Gastrocnemius medialis (tissue), 4 donors: ENCODE results near the gene SLC17A7. TPM values are rescaled to one million over a fixed set of nuclear protein-coding genes. Genes with fewer than 3 reads are reported as not detected.

Source experiments
- ATAC-seq, 2 donors: fragments of 150-250 bp; one replicate each; pipeline ENCODE4 v1.9.1; 2016
- DNase-seq, 2 donors: peaks; one replicate each; pipeline ENCODE4 v3.0.0-alpha.2; 2019
- H3K27ac ChIP-seq, 4 donors: fragments of 200-600 bp; sonication (generic); 1 replicate in 1 of 4; 2 replicates in 3 of 4; pipeline ENCODE4 v1.5.1; 2016 to 2018; ENCODE audit warnings: mild to moderate bottlenecking in 2 of 4, moderate library complexity in 1 of 4
- H3K27me3 ChIP-seq, 3 donors: fragments of 200-600 bp; sonication (generic) in 2 of 3; 1 replicate in 1 of 3; 2 replicates in 2 of 3; pipeline versions ENCODE4 v1.5.1 to v1.6.0; 2016 to 2019; ENCODE audit warnings: mild to moderate bottlenecking in 1 of 3, moderate library complexity in 1 of 3
- H3K36me3 ChIP-seq, 2 donors: fragments of 200-600 bp; sonication (generic) in 1 of 2; one replicate each; pipeline ENCODE4 v1.5.1; 2017 to 2018
- H3K4me1 ChIP-seq, 2 donors: fragments of 200-600 bp; sonication (generic) in 1 of 2; one replicate each; pipeline ENCODE4 v1.5.1; 2016 to 2017; ENCODE audit warnings: mild to moderate bottlenecking in 2 of 2
- H3K4me3 ChIP-seq, 4 donors: fragments of 200-600 bp; sonication (generic) in 3 of 4; 1 replicate in 1 of 4; 2 replicates in 3 of 4; pipeline ENCODE4 v1.5.1; 2016 to 2019; ENCODE audit warnings: mild to moderate bottlenecking in 2 of 4
- H3K9me3 ChIP-seq, 3 donors: fragments of 200-600 bp; sonication (generic) in 2 of 3; 1 replicate in 1 of 3; 2 replicates in 2 of 3; pipeline ENCODE4 v1.5.1; 2016 to 2019
- CTCF ChIP-seq, 5 experiments: fragments of 450-650 bp in 3 of 5; fragments of 200-600 bp in 2 of 5; sonication (generic) in 2 of 5; IDR thresholded peaks in 4 of 5; conservative IDR thresholded peaks in 1 of 5; 1 replicate in 4 of 5; 2 replicates in 1 of 5; pipeline ENCODE4 v1.5.1; 2016 to 2019; ENCODE audit warnings: antibody characterized with exemption in 5 of 5, mild to moderate bottlenecking in 3 of 5, moderate library complexity in 3 of 5
- POLR2A ChIP-seq, 2 donors: fragments of 450-650 bp; IDR thresholded peaks; one replicate each; pipeline ENCODE4 v1.6.1; 2017; ENCODE audit warnings: antibody characterized with exemption in 2 of 2, mild to moderate bottlenecking in 2 of 2, moderate library complexity in 2 of 2
- in situ Hi-C, 4 donors: fragments of 200-750 bp; cut with MboI; loops; one replicate each; pipeline versions ENCODE4 v1.15.0 to v1.8.0; 2017; ENCODE audit warnings: low sequenced_read_pairs in 4 of 4
- intact Hi-C: fragments of 100-400 bp; cut with DNase I; formaldehyde crosslinking; loops from one replicate; pipeline ENCODE4 v1.15.1; 2023; ENCODE audit warnings: low total_unique reads
- total RNA-seq, 4 donors: library from RNA; depleted of rRNA; stranded (reverse); fragments of >200 nt; gene quantifications; one replicate each; pipeline versions ENCODE4 v1.1.0 to v1.2.3, GENCODE V29; 2016

SLC17A7 gene
- 1 to 10 TPM in 1 of 4 donors, under 1 TPM in 3; 0.24 to 1.6 (median 0.33) TPM for total RNA-seq

DNA sequence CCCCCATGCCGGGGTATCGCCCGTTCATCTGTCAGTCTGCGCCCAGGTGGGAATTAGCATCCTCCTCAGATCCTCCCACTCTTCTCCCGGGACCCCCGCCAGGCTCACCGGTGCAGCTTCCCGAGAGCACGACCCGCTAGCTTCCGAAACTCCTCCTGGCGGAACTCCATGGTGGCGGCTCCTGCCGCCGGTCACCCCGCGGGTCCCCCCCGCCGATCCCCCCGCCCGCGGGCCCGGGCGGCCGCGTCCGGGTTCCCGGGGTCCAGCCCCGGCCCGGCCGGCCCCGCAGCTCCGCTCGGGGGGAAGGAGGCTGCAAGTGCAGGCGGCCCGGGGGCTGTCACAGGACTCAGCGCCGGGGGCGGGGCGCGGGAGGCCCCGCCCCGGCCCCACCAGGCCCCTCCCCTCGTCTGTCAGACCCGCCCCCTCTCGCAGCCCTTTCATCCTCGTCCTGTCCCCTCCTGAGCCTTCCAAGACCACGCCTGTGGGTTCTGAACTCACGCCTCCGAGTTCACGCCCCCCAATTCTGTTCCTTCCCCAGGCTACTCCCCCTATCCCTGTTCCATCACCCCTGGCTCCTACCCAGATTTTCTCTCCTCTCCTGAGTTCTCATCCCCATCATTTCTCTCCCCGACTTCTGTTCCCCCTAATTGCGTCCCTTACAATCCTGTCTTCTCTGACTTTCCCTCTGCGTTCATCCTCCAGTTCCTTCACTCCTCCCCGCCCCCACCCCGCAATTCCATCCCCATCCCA lies at the start of gene SLC17A7:
SLC17A7 (minus strand) TSS at position 318 of the 750 bp plus-strand sequence; CDS start at position 170, 148 bp downstream.
- Histone ChIP-seq H3K4me3 (peak within 1 kb of the TSS; percentile 61 to 99 (median 80)), H3K4me1 (no peaks in the 10 kb centered on the region), H3K9me3 (no peaks in the 10 kb centered on the region), H3K27me3 (peaks cover 47 to 57% (median 57%) of the 10 kb centered on the region in 3 donors), H3K27ac (peak within 1 kb of the TSS; percentile 65 to 85 (median 82)), H3K36me3 (peaks cover 0 to 4% of the 10 kb centered on the region in 2 donors)
- peak; percentile 48 to 72 for DNase-seq
- ATAC-seq: peak in 1 of 2 donors; percentile 5
- intact Hi-C loops (no loop called here), in situ Hi-C loops (loop anchor here (5.0 to 10.0 kb wide), 4 partner anchors 47 to 217 kb away; partner anchors contain the start of gene KASH5 (in 1 of the 4))
- TF ChIP-seq CTCF (IDR thresholded peaks at IDR 0.05 in 4 of 5, conservative IDR thresholded peaks at IDR 0.05 in 1 of 5): no peak
- TF ChIP-seq POLR2A (IDR thresholded peaks at IDR 0.05): peak in 1 of 2 donors; percentile 27

DNA sequence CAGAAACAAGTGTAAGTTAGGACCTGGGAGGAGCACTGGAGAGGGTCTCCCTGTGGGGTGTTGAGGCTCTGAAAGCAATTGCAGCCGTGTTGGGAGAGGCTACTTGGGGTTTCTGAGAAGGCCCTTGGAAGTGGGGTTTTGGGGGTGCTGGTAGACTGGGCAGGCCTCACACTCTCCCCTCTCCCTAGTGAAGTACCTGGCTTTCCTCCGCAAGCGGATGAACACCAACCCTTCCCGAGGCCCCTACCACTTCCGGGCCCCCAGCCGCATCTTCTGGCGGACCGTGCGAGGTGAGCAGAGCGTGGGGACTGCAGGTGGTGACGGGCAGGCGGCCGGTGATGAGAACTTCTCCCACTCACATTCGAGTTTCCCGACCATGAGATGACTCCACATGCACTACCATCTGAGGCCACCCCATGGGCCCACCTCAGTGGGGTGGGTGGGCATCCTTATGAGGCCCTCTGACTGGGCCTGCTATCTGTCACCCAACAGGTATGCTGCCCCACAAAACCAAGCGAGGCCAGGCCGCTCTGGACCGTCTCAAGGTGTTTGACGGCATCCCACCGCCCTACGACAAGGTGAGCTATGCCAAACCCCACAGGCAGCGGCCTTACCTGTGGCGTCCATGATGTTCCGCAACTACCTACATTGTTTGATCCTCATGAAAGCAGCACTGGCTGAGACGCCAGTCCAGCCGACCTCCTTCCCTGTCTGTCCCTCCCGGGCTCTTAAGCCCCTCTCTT lies 49.1 kb upstream of the SLC17A7 start:
- no peaks in the 10 kb centered on the region for H3K9me3 ChIP-seq
- ATAC-seq (no peak), DNase-seq (no peak)
- peaks cover 0 to 38% of the 10 kb centered on the region in 2 donors for H3K36me3 ChIP-seq
- no peak for TF ChIP-seq CTCF (IDR thresholded peaks at IDR 0.05 in 4 of 5, conservative IDR thresholded peaks at IDR 0.05 in 1 of 5)
- no peak for TF ChIP-seq POLR2A (IDR thresholded peaks at IDR 0.05)
- H3K27ac ChIP-seq: peak overlapping the region; percentile 87 to 98 (median 94)
- in situ Hi-C loops (no loop called here), intact Hi-C loops (no loop called here)
- no peak overlapping the region for H3K4me3 ChIP-seq
- no peaks in the 10 kb centered on the region for H3K27me3 ChIP-seq
- H3K4me1 ChIP-seq: peaks cover 26 to 32% of the 10 kb centered on the region in 2 donors

GRCh38 chr19:49489601-49490167 lies 48.4 kb upstream of the SLC17A7 start:
- Histone ChIP-seq H3K4me3 (peak overlapping the region in 3 of 4 donors; percentile 84 to 96 (median 95)), H3K27ac (peak overlapping the region; percentile 87 to 98 (median 94)), H3K9me3 (no peaks in the 10 kb centered on the region), H3K4me1 (peaks cover 21 to 29% of the 10 kb centered on the region in 2 donors), H3K27me3 (no peaks in the 10 kb centered on the region), H3K36me3 (peaks cover 0 to 38% of the 10 kb centered on the region in 2 donors)
- in situ Hi-C loops: no loop called here
- TF ChIP-seq CTCF (IDR thresholded peaks at IDR 0.05 in 4 of 5, conservative IDR thresholded peaks at IDR 0.05 in 1 of 5) (no peak), POLR2A (IDR thresholded peaks at IDR 0.05) (no peak)
- DNase-seq (no peak), ATAC-seq (no peak)
- intact Hi-C loops: no loop called here

DNA sequence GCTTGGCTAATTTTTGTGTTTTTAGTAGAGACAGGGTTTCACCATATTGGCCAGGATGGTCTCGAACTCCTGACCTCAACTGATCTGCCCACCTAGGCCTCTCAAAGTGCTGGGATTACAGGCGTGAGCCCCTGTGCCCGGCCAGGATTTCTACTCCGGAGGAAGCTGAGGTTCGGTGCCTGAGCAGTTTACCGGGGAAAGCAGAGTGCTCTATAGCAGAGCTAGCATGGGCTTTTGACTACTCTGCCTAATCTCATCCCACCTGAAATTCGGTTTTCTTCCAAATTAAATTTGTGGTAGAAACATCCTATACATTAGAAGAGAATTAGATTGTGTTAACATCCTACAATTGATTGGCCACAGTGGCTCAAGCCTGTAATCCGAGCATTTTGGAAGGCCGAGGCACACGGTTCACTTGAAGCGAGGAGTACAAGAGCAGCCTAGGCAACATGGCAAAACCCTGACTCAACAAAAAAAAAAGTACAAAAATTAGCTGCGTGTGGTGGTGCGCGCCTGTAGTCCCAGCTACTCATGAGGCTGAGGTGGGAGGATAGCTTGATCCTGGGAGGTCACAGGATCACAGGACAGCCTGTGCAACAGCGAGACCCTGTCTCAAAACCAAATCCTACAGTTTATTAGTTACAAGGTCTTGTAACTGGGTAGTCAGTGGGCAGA lies 47.7 kb upstream of the SLC17A7 start:
- ATAC-seq (no peak), DNase-seq (no peak)
- peak overlapping the region; percentile 87 to 98 (median 94) for H3K27ac ChIP-seq
- intact Hi-C loops: no loop called here
- H3K9me3 ChIP-seq: no peaks in the 10 kb centered on the region
- in situ Hi-C loops: no loop called here
- peak overlapping the region; percentile 83 to 96 (median 90) for H3K4me3 ChIP-seq
- H3K4me1 ChIP-seq: peaks cover 21 to 29% of the 10 kb centered on the region in 2 donors
- no peak for TF ChIP-seq CTCF (IDR thresholded peaks at IDR 0.05 in 4 of 5, conservative IDR thresholded peaks at IDR 0.05 in 1 of 5)
- TF ChIP-seq POLR2A (IDR thresholded peaks at IDR 0.05): no peak
- H3K36me3 ChIP-seq: peaks cover 0 to 38% of the 10 kb centered on the region in 2 donors
- H3K27me3 ChIP-seq: no peaks in the 10 kb centered on the region
